ENCODE data around the gene CDK2AP2.
"Not testable (repeated sequence)": the region's sequence is repeated elsewhere in the genome, so short reads cannot be mapped to it uniquely, and the experiment has no call there.

Gene CDK2AP2, protein sequence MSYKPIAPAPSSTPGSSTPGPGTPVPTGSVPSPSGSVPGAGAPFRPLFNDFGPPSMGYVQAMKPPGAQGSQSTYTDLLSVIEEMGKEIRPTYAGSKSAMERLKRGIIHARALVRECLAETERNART

DNA sequence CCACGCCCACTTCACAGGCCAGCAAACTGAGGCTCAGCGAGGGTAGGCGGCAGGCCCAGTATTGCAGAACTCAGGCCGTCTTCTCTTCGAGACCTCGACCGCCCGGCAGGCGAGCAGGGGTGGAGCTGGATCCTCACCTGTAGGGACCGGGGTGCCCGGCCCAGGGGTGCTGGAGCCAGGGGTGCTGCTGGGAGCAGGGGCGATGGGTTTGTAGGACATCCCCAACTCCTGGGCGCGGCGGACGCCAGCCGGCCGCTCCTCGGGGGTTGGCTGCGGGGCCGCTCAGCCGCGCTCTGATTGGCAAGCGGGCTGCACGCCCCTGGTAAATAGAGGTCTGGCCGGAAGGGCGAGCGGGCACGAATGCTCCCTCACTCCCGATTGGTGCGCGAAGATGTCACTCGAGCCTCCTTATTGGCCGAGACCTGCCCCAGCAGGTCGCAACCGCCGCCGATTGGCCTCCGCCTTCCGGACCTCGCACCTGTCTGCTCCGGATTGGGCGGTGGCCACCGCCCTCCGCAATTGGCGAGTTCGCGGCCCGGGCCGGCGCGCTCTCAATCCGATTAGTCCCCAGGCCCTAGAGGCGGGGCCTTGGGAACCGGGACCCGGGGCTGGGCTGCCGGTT lies at the start of gene CDK2AP2:
Gene CDK2AP2 (minus strand): TSS at position 299 of the 622 bp plus-strand sequence. CDS start 80 bp downstream, at position 219.
- DNase-seq, result peak; percentile 100

DNA sequence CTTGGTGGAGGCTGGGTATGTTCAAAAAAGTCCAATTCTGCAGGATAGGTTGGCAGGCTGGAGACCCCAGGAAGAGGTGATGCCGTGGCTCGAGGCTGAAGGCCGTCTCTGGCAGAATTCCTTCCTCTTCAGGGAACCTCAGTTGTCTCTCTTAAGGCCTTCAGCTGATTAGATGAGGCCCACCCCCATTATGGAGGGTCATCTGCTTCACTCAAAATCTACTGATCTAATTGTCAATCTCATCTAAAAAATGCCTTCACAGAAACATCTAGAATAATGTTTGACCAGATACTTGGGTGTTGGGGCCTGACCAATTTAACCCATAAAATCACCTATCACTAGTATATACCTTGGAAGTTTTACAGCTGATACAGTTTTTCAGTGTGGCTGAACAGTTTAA lies 48.3 kb upstream of the CDK2AP2 start:
- DNase-seq, result no peak

DNA sequence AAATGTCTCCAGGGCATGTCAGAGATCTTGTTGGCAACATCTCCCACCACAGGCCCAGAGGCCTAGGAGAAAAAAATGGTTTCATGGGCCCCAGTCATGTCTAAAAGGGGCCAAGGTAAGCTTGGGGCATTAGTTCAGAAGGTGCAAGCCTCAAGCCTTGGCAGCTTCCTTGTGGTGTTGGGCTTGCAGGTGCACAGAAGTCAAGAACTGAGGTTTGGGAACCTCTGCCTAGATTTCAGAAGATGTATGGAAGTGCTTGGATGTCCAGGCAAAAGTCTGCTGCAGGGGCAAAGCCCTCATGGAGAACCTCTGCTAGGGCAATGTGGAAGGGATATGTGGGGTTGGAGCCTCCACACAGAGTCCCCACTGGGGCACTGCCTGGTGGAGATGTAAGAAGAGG lies 43.7 kb upstream of the CDK2AP2 start:
- DNase-seq, result not testable (repeated sequence)

DNA sequence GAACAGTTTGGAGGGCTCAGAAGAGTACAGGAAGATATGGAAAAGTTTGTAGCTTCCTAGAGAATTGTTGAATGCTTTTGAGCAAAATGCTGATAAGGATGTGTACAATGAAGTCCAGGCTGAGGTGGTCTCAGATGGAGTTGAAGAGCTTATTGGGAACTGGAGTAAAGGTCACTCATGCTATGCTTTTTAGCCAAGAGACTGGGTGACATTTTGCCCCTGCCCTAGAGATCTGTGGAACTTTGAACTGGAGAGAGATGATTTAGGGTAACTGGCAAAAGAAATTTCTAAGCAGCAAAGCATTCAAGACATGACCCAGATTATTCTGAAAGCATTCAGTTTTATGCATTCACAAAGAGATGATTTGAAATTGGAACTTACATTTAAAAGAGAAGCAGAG lies 43.2 kb upstream of the CDK2AP2 start:
- no peak for DNase-seq

DNA sequence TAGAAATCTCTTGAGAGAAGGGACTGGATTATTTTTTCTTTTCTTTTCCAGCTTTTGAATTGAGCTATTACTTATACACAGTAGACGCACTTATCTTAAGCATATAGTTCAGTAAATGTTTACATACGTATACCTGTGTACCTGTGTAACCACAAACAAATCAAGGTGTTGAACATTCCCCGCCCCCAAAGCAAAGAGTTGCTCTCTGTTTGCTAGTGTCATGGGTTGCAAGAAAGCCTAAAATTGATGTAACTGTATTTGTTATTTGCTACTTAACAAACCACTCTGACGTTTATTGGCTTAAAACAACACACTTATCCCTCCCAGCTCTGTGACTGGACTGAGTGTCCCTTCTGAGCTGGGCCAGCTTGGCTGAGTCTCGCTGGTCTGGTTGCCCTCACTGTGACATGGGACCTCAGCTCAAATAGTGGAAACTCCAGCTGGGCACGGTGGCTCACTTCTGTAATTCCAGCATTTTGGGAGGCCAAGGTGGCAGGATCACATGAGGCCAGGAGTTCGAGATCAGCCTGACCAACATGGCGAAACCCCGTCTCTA lies 40.7 kb upstream of the CDK2AP2 start:
- DNase-seq, result no peak

DNA sequence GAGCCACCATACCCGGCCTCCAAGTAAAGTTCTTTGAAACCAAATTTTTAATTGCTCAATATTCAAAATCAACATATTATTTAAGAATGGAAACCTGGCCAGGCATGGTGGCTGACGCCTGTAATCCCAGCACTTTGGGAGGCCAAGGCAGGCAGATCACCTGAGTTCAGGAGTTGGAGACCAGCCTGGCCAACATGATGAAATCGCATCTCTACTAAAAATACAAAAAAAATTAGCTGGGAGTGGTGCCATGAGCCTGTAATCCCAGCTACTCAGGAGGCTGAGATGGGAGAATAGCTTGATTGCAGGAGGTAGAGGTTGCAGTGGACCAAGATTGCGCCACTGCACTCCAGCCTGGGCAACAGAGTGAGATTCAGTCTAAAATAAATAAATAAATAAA lies 40.1 kb upstream of the CDK2AP2 start:
- not testable (repeated sequence) for DNase-seq

DNA sequence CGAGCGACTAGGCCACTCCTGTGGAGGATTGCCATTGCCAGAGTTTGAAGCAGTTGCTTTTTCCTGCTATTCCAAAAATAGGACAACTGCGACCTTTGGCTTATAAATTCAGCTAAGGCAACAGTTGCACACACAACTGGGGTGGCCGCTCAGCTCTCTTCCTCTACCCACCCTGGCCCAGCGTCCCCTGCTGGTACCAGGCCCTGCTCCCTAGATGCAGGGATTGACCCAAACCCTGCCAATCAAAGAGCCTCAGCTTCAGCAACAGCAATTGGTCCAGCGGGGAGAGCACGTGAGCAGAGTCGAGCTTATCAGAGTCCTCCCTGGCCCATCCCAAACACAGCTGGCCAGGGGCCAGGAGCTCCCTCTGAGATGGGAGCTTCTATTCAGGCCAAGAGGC lies 37.3 kb upstream of the CDK2AP2 start:
- DNase-seq, result no peak

DNA sequence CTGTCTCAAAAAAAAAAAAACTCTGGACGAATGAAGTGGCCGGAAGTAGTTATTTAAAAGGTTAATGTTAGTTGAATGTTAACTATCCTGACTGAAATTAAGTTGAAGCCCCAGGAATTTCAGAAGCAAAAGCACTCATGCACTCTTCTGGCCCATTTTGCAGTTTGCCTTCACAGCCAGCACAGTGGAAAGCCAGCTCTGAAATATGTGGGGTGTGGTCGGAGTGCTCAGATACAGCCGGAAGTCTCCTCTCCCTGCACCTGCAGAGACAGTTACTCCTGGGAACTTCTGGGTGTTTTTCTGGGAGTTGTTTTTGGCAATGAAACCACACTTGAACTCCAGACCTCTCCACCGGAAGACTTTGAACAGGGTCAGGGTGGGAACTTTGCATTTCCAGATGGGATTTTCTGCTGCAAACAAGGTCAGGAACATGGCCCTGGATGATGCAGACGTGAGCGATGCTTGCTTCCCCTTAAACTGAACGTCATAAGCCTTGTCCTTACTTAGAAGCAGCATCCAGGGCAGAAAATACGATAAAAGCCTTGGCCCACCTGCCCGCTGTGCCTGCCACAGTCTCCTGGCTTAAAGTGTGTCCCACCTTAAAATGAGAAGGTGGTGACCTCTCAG lies 36.8 kb upstream of the CDK2AP2 start:
- DNase-seq, result no peak

DNA sequence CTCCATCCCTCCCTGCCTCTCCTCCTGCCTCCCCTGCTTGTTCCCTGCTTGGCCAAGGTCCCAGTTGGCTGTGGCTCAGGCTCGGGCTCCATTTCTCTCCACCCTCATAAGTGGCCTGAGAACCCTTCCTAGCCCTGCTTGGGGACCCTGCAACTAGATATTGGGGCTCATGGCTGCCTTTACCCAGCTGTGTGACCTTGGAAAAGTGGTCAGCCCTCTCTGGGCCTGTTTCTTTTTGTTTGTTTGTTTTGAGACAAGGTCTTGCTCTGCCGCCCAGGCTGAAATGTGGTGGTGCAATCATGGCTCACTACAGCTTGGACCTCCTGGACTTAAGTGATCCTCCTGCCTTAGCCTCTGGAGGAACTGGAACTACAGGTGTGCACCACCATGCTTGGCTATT lies 35.6 kb upstream of the CDK2AP2 start:
- no peak for DNase-seq

DNA sequence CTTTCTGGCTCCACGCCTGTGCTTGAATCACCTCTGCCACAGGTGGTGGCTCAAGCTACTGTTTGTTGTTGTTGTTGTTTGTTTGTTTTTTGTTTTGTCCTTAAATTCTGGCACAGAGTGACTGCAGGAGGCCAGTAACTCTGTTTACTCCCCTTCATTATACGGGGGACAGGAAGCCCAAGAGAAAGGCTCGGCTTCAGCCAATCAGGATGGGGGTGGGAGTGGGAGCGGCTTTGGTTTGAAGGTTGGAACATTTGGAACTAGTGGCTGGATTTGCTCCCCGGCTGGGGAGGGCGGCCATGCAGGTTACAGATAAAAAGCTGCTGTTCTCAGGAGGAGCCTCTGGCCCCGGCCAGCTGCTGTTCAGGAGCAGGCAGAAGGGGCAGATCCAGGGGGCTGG lies 35.0 kb upstream of the CDK2AP2 start:
- no peak for DNase-seq

DNA sequence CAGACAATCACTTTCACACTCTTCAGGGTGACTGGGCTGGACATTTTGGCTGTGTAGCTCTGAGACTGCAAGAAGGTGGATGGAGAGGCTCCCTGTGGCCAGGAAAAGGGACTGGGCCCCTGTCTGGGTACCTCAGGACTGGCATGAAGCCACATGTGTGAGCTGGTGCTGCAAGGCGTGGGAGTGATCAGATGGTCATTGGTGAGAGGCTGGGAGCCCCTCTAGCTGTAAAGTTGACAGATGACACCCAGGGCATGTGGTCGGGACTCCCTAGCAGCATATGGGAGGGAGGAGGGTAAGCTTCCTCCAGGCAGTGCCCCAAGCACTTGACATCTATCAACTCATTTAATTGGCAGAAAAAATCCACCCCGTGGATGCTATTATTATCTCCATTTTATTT lies 34.2 kb upstream of the CDK2AP2 start:
- no peak for DNase-seq

DNA sequence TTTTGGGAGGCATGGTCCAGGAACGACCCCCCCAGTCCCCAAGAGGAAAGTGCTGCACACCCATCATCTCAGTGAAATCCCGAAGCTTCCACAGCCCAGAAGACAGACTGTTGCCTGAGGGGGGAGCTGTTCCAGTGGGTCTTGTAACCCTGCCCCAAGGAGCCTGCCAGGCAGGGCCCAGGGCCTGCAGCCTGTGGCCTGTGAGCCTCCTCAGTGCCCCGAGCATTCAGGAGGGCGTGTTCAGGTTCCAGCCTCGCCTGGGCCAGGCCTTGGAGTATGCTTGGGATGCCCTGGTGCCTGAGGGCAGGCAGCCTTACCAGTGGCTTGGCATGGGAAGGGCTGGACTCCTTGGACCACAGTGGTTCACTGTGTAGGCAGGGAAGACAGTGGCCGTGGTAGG lies 33.2 kb upstream of the CDK2AP2 start:
- no peak for DNase-seq

DNA sequence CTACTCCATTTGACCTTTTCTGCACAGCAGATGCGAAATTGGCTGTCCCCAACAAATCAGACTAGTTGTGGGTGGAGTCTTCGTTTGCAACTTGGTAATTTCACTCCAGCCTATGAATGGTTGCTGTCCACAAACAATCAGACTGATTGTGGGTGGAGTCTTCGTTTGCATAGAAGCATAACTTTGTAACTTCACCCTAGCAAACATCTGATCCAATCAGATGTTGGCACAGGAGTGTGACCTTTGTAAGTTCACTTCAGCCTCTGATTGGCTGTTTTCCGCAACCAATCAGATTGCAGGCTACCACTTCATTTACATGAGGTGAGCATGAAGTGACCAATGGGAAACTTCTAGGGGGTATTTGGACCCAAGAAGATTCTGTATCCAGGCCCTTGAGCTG lies 31.6 kb upstream of the CDK2AP2 start:
- no peak for DNase-seq

DNA sequence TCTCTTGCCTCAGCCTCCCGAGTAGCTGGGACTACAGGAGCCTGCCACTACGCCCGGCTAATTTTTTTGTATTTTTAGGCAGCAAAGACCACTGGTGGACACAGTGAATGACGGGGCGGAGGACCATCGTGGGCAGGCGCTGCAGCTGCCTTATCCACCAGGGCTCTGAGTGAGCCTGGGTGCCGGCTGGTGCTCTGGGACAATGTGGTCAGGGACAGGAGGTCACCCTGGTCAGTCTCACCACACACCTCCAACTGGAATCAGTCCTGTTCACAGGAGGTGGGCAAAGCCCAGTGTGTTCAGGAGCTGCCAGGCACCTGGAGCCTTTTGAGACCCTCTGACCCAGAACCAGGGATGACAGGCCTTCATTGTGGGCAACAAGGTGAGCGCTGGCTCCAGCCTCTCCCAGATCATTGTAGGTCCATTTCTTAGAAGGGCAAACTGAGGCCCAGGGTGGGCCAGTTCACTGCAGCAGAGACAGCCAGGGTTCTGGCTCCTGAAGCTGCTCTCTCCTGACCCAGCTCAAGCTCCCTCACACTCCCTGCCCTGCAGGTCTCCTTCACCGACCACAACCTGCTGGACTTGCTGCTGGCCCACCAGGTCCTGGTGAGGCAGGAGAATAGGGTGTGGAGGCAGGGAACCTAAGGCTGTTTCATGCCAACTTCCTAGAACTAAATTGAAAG lies 31.0 kb upstream of the CDK2AP2 start:
- DNase-seq, result no peak

DNA sequence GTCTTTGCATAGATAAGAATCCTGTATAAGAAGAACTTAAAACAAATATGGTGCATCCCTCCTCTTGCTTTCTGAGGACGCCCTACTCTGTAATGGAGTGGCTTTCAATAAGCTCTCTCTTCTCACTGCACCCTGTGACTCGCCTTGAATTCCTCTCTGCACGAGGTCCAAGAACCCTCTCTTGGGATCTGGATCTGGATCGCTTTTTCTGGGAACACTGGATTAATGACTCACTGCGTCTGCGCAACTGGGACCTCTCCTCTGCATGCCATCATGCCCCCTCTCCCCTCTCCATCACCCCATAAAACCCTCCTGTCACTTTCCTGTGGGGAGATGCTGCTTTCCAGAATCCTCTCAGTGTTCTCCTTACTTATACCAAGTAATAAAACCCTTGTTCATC lies 30.3 kb upstream of the CDK2AP2 start:
- DNase-seq, result no peak

DNA sequence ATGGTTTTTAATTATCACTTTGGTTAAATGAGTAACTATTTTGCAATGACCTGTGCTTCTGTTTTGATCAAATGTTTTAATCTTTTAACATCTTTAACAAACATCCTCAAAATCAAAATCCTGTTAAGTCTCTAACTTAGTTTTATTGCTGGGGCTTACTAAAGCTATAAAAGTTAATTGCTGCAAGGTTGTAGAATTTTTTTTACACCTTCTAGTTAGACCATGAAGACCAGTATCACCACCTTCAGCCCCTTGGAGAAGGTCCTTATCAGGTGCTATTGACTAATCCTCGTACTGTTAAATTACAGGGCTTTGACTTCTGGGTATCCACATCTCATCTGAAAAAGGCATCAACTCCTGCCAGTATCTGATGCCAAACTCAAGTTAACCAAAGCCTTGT lies 27.6 kb upstream of the CDK2AP2 start:
- no peak for DNase-seq

DNA sequence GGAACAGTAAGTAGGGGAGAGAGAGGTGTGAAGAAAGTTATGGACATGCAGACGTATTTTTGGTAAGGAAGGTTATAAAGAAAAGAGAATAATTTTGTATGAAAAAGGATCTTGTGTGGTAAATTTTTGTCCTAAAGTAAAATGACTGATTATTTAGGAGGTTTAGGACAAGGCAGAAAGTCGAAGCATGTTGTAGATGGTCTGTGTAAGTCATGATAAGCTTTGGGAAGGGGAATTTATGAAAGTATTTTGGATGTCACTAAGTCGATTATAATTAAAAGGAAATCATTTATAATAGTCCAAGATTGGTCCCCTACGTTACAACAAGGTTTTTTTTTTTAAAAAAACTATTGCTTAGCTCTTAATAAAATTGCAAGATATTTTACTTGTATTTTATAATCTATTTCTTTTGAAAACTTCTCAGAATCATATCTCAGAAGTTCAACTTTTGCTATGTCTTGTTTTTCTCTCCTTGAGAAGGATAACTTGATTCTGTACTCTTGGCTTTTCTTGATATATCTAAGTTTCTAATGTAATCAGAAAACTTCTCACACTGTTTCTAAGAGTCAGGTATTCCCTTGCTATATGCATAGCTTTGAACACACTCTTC lies 26.2 kb upstream of the CDK2AP2 start:
- no peak for DNase-seq

DNA sequence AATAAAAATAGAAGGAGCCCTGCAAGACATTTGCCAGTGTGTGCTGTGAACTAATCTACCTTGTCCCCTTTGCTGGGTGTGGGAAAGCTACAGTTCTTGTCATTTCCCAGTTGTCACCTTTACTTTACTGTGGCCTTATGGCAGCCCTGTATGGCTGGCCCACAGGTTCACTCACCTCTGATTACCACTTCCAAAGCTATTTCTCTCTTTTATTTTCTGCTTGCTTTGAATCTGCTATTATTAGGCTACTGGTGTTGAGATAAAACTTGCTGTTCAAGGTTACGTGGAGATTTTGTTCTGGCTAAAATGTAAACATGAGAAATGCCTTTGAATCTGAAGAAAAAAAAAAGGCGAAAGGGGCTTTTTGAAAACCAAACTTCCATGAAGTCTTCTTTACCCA lies 24.9 kb upstream of the CDK2AP2 start:
- no peak for DNase-seq

DNA sequence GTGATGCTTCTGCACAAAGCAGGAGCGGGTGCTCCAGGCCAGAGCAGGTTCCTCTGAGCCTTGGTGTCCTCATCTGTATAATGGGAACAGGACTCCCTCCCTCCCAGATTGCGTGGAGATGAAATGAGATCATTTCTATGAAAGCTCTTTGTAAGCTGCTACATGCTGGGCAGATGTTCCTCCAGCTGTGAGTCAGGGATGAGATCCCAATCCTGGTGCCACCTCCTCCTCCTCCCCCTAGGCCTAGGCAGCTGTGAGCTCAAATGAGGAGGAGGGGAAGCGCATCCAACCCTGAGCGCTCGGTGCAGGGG lies 22.3 kb upstream of the CDK2AP2 start:
- DNase-seq, result no peak

DNA sequence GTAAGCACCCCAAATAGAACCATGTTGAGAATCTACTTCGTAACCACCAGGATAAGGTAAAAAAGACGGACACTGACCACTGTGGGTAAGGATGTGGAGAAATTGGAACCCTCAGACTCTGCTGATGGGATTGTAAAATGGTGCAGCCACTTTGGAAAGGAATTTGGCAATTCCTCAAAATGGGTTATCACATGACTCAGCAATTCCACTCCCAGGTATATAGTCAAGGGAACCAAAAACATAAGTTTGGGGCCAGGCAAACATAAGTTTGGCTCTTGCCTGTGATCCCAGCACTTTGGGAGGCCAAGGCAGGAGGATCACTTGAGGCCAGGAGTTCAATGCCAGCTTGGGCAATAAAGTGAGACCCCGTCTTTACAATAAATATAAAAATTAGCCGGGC lies 20.4 kb upstream of the CDK2AP2 start:
- DNase-seq, result no peak

DNA sequence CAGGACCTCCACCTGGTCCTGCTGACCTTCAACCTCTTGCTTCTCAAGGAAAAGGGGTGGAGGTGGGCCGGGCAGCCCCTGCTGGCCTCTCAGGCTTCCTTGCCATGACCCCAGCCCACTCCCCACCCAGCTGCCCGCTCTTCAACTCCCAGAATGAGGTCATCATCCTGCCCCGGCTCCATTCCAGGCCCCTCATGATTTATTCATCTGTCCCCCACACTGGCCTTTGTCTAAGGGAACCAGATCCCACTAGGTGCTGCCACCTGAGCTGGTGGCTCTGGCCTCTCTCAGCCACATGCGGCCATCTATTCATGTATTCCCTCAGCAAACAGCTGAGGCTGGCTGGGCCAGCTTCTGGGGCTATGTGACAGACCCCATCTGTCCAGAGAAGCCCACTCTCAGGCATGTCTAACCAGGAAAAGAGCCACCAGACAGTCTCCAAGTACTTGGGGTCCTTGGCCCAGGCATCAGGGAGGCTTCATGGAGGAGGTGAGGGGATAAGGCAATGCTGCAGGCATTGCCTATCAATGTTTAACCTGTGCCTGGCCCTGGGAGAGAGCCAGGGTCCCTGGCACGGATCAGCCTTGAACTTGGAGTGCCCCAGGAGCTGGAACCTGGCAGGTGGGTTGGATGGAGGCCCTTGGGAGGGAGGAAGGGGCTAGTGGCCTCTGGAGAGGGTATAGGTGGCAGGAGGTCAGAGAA lies 17.5 kb upstream of the CDK2AP2 start:
- no peak for DNase-seq

DNA sequence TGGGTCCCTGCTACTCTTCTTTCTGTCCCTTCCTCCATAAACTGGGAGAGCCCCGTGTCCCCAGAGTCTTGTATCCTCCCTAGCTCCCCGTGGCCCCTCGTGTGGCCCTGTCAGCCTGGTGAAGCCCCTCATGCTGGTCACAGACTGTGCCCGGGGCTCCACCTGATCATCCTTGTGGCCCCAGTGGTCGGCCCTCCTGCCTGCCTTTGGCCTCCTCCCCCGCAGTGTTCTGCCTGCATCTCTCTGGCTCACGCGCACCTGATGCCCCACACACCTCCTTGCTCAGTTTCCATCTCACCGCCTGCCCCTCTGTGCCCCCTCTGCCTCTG lies 16.5 kb upstream of the CDK2AP2 start:
- no peak for DNase-seq

Data from inflammatory macrophage treated with lipopolysaccharide for 4 hours (primary cell).